Transverse colon (tissue), 3 donors: ENCODE results near the gene THEMIS2.

Experiments
- CTCF ChIP-seq, 5 experiments: fragments of 200-600 bp in 3 of 5; fragments of 450-650 bp in 2 of 5; sonication (generic) in 3 of 5; IDR thresholded peaks; 1 replicate in 2 of 5; 2 replicates in 3 of 5; pipeline ENCODE4 v1.5.1; 2016 to 2017; ENCODE audit warnings: antibody characterized with exemption in 5 of 5, inconsistent platforms in 3 of 5, mild to moderate bottlenecking in 2 of 5, moderate library complexity in 1 of 5
- POLR2A ChIP-seq: fragments of 450-650 bp; IDR thresholded peaks from one replicate; pipeline ENCODE4 v1.6.1; 2016; ENCODE audit warnings: antibody characterized with exemption, mild to moderate bottlenecking, moderate library complexity

DNA sequence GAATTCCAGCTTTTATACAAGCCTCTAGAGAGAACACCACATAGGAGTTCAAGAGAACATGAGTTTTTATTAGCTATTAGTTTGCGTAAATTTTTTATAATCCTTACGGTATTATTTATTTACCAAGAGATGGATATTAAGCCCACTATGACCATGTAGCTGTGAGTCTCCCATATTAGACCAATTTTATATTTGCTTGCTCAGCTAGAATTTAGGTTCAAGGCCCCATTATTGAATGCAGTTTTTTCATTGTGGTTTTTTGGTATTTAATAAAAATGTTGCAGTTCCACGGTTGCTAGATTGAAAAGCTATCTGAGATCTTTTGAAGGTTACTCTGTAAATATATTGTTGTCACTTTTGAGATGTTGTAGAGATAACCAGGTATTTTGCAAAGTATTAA lies 38.9 kb upstream of the THEMIS2 start:
- TF ChIP-seq POLR2A (no peak), CTCF (IDR thresholded peaks at IDR 0.05) (no peak)
